ENCODE data around the gene TOMM7.
"Not testable (repeated sequence)": the region's sequence is repeated elsewhere in the genome, so short reads cannot be mapped to it uniquely, and the experiment has no call there.

TOMM7 gene

GRCh38 chr7:22854158-22855048, 31.8 kb upstream of the TOMM7 start:
- Histone ChIP-seq H3K4me3 (peak overlapping the region; percentile 88), H3K9me3 (no peaks in the 10 kb centered on the region), H3K4me2 (peak overlapping the region; percentile 82), H3K4me1 (peaks cover 30% of the 10 kb centered on the region), H3K27ac (peak overlapping the region; percentile 97), H3K27me3 (no peaks in the 10 kb centered on the region), H4K20me1 (no peaks in the 10 kb centered on the region), H3K36me3 (peaks cover 35% of the 10 kb centered on the region), H3K9ac (peak overlapping the region; percentile 92)
- no peak for TF ChIP-seq Cebpa-rat (IDR thresholded peaks at IDR 0.05)

DNA sequence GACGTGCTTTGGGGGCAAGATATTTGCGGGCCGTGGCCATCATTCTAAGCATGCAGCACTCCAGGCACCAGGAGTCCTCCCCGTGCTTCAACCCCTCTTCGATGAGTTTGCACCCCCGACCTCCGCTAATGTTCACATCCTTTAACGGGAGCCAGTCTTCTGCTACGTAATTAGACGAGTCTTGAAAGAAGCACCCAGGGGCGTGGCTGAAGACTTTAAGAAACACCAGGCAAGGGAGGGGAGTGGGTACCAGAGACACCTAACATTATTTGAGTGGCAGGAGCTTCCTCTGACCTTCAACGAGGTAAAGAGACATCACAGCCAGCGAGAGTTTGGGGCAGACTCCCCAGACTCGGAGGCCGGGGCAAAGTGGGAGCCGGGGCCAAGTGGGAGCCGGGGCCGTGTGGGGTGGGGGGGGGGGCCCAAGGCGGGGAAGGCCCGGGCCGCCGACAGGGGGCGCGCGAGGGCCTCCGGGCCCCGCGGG, 31.1 kb upstream of the TOMM7 start:
- Histone ChIP-seq H3K4me3 (peak overlapping the region; percentile 88), H3K9ac (peak overlapping the region; percentile 92), H3K4me2 (peak overlapping the region; percentile 82), H3K27me3 (no peaks in the 10 kb centered on the region), H4K20me1 (no peaks in the 10 kb centered on the region), H3K9me3 (no peaks in the 10 kb centered on the region), H3K36me3 (peaks cover 29% of the 10 kb centered on the region), H3K4me1 (peaks cover 30% of the 10 kb centered on the region), H3K27ac (peak overlapping the region; percentile 97)
- TF ChIP-seq Cebpa-rat (IDR thresholded peaks at IDR 0.05), result no peak

DNA sequence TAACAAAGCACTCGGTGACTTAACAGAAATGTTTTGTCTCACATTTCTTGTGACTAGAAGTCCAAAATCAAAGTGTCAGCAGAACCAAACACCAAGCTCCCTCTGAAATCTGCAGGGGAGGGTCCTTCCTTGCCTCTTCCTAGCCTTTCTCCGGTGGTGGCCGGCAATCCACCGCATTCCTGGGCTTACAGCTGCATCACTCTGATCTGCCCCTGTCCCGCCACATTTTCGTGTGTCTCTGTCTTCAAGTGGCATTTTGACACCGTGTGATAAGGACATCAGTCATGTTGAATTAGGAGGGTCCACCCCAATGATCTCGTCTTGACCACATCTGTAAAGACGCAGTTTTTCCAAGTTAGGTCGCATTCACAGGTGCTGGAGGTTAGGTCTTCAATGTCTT, 30.5 kb upstream of the TOMM7 start:
- no peak for TF ChIP-seq Cebpa-rat (IDR thresholded peaks at IDR 0.05)
- Histone ChIP-seq H3K27ac (no peak overlapping the region), H3K9ac (no peak overlapping the region), H3K4me2 (peak overlapping the region; percentile 82), H4K20me1 (no peaks in the 10 kb centered on the region), H3K4me3 (no peak overlapping the region), H3K27me3 (no peaks in the 10 kb centered on the region), H3K4me1 (peaks cover 30% of the 10 kb centered on the region), H3K36me3 (peaks cover 23% of the 10 kb centered on the region), H3K9me3 (no peaks in the 10 kb centered on the region)

DNA sequence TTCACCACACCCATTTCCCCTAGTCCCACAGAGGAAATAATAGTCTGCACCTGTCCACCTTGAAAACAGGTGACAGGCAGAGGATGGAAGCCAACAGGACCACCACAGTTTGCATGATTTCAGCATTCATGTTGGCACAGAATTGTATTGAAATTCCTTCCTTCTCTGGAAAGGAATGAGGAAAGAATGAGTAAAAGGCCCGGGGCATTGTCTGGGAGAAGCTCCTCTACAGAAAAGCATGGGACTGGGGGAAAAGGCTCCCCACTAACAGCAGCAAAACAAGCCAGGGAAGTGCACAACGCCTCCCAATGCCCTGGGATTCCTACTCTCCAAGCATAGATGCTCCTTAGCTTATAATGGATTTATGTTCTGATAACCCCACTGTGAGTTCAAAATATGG, 28.5 kb upstream of the TOMM7 start:
- H3K27ac ChIP-seq, result no peak overlapping the region
- H3K36me3 ChIP-seq, result peaks cover 3% of the 10 kb centered on the region; the same call in 1 of the 2 replicates
- H3K4me2 ChIP-seq, result no peak overlapping the region
- peaks cover 24% of the 10 kb centered on the region for H3K4me1 ChIP-seq
- TF ChIP-seq Cebpa-rat (IDR thresholded peaks at IDR 0.05), result no peak
- H3K27me3 ChIP-seq, result no peaks in the 10 kb centered on the region
- no peaks in the 10 kb centered on the region for H3K9me3 ChIP-seq
- H3K4me3 ChIP-seq, result no peak overlapping the region
- H4K20me1 ChIP-seq, result no peaks in the 10 kb centered on the region
- H3K9ac ChIP-seq, result no peak overlapping the region

DNA sequence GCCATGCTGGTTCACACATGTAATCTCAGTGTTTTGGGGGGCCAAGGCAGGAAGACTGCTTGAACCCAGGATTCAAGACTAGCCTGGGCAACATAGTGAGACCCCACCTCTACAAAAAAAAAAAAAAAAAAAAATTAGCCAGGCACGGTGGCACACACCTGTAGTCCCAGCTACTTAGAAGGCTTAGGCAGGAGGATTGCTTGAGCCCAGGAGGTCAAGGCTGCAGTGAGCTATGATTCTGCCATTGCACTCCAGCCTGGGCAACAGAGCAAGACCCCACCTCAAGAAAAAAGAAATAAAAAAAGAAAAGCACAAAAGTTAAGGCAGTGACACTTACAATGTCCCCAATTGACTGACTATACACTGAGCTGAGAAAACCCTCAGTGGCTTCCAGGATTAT, 27.7 kb upstream of the TOMM7 start:
- H3K4me1 ChIP-seq, result peaks cover 17% of the 10 kb centered on the region
- H3K9me3 ChIP-seq, H3K36me3 ChIP-seq, H3K4me2 ChIP-seq, H3K27ac ChIP-seq, H3K27me3 ChIP-seq, H3K9ac ChIP-seq, H4K20me1 ChIP-seq, H3K4me3 ChIP-seq: not testable (repeated sequence)

GRCh38 chr7:22849662-22850061, 27.0 kb upstream of the TOMM7 start:
- H3K4me2 ChIP-seq, result no peak overlapping the region
- peaks cover 13% of the 10 kb centered on the region for H3K4me1 ChIP-seq
- no peaks in the 10 kb centered on the region for H4K20me1 ChIP-seq
- TF ChIP-seq Cebpa-rat (IDR thresholded peaks at IDR 0.05), result no peak
- H3K27ac ChIP-seq, result no peak overlapping the region
- H3K36me3 ChIP-seq, result no peaks in the 10 kb centered on the region
- H3K4me3 ChIP-seq, result no peak overlapping the region
- H3K9ac ChIP-seq, result no peak overlapping the region
- H3K9me3 ChIP-seq, result no peaks in the 10 kb centered on the region
- no peaks in the 10 kb centered on the region for H3K27me3 ChIP-seq

DNA sequence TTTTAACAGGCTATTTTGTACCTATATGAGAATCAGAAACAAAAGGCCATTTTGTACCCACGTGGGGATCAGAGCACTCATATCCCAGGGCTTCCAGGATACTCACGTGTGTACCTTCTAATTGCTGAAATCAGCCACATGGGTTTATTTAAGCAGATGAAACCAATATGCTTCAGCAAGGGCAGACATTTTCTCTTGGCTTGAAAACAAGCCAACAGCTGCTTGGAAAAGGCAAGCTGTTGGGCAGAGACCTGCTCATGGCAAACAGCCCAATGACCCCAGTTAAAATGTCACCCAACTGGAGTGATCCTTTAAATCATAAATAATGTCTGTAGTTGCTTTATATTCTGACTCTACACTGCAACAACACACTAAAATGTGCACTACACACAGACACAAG, 26.5 kb upstream of the TOMM7 start:
- Histone ChIP-seq H3K4me3 (no peak overlapping the region), H3K36me3 (no peaks in the 10 kb centered on the region), H3K9ac (no peak overlapping the region), H3K27ac (no peak overlapping the region), H3K4me2 (no peak overlapping the region), H4K20me1 (no peaks in the 10 kb centered on the region), H3K4me1 (peaks cover 13% of the 10 kb centered on the region), H3K27me3 (no peaks in the 10 kb centered on the region), H3K9me3 (no peaks in the 10 kb centered on the region)
- TF ChIP-seq Cebpa-rat (IDR thresholded peaks at IDR 0.05), result no peak

DNA sequence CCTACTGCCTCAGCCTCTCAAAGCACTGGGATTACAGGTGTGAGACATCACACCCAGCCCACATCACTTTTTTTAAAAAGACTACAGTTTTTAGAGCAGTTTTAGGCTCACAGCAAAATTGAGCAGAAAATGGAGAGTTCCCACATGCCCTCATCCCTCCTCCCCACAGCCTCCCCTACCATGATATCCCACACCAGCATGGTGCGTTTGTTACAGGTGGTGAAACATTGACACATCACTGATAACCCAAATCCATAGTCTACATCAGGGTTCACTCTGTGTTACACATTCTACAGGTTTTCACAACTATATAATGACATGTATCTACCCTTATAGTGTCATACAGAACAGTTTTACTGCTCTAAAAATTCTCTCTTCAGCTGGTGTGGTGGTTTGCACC, 24.3 kb upstream of the TOMM7 start:
- Histone ChIP-seq H3K27ac (no peak overlapping the region), H3K9me3 (no peaks in the 10 kb centered on the region), H4K20me1 (no peaks in the 10 kb centered on the region), H3K4me3 (no peak overlapping the region), H3K27me3 (no peaks in the 10 kb centered on the region), H3K9ac (no peak overlapping the region), H3K4me2 (no peak overlapping the region), H3K4me1 (peaks cover 6% of the 10 kb centered on the region), H3K36me3 (no peaks in the 10 kb centered on the region)
- no peak for TF ChIP-seq Cebpa-rat (IDR thresholded peaks at IDR 0.05)

- no peak for TF ChIP-seq Cebpa-rat (IDR thresholded peaks at IDR 0.05)
- no peak overlapping the region for H3K27ac ChIP-seq
- H3K9me3 ChIP-seq, result no peaks in the 10 kb centered on the region
- H3K9ac ChIP-seq, result no peak overlapping the region
- H4K20me1 ChIP-seq, result no peaks in the 10 kb centered on the region
- no peak overlapping the region for H3K4me3 ChIP-seq
- H3K4me1 ChIP-seq, result peaks cover 9% of the 10 kb centered on the region
- no peak overlapping the region for H3K4me2 ChIP-seq
- H3K36me3 ChIP-seq, result no peaks in the 10 kb centered on the region
- H3K27me3 ChIP-seq, result no peaks in the 10 kb centered on the region
These were observed 22.7 kb upstream of the TOMM7 start for GRCh38 chr7:22845221-22845834.

DNA sequence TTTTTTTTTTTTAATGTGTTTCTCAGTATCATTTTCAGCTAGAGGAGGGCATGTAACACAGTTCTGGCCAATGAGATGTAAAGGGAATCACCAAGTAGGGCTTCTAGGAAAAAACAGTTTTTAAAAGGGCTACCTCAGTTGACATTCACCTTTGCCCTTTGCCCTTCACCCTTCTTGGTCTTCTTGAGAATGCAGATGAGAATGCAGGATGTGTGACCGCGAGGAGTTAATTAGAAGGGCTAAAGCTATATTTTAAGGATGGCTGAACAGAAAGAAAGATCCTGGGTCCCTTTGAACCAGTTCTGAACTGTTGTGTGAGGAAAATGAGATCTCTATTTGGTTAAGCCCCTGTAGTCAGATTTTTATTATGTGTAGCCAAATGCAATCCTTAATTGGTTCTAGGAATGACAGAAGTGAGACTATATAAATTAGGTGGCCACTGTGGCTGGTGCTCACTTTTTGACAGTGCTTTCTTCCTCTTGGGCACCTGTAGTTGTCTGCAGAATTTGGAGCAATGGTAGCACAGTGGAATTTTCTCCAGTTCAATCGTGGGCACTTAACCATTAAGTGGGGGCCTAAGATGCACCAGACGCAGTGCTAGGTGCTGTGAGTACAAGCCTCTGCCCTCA, 21.1 kb upstream of the TOMM7 start:
- Histone ChIP-seq H3K27me3 (no peaks in the 10 kb centered on the region), H3K27ac (no peak overlapping the region), H3K9me3 (no peaks in the 10 kb centered on the region), H3K9ac (no peak overlapping the region), H3K4me1 (peaks cover 9% of the 10 kb centered on the region), H3K4me2 (no peak overlapping the region), H3K4me3 (no peak overlapping the region), H3K36me3 (no peaks in the 10 kb centered on the region), H4K20me1 (no peaks in the 10 kb centered on the region)
- TF ChIP-seq Cebpa-rat (IDR thresholded peaks at IDR 0.05), result no peak
